SU-DHL-6 (cell line): ENCODE results near the gene BICC1.

Source experiments
- EZH2phosphoT487 ChIP-seq: fragments of 200-600 bp; sonication (generic), shearing (Covaris generic); conservative IDR thresholded peaks from 2 replicates; pipeline ENCODE4 v1.6.1; 2018; ENCODE audit warnings: mild to moderate bottlenecking, antibody characterized with exemption, low read length, moderate library complexity, mixed read lengths
- TF ChIP-seq, protein P1 (sequence below): fragments of 200-600 bp; sonication (generic); IDR thresholded peaks from one replicate; pipeline ENCODE4 v1.5.1; 2017; ENCODE audit warnings: antibody characterized with exemption, mild to moderate bottlenecking, low read length, moderate library complexity; ENCODE audit not compliant: insufficient read depth, poor library complexity, severe bottlenecking

DNA sequence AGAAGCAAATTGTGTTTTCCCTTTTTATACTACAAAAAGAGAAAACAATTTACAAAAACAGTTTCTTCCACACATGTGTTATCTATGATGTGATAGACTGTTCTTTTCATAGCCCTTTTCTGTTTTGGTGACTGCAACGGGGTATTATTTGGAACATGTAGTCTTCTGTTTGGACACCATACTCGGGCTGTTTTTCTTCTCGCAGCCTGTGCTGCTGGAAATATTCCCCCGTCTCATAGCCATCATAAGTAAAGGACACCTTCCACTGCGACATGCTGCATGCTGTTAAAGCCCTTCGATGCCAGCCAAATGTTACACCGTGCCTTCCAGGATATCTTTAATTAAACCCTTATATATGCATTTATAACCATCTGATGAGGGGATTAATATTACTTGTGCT is 222.4 kb downstream of the BICC1 start:
- TF ChIP-seq, protein P1, sequence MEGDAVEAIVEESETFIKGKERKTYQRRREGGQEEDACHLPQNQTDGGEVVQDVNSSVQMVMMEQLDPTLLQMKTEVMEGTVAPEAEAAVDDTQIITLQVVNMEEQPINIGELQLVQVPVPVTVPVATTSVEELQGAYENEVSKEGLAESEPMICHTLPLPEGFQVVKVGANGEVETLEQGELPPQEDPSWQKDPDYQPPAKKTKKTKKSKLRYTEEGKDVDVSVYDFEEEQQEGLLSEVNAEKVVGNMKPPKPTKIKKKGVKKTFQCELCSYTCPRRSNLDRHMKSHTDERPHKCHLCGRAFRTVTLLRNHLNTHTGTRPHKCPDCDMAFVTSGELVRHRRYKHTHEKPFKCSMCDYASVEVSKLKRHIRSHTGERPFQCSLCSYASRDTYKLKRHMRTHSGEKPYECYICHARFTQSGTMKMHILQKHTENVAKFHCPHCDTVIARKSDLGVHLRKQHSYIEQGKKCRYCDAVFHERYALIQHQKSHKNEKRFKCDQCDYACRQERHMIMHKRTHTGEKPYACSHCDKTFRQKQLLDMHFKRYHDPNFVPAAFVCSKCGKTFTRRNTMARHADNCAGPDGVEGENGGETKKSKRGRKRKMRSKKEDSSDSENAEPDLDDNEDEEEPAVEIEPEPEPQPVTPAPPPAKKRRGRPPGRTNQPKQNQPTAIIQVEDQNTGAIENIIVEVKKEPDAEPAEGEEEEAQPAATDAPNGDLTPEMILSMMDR: no peak
- TF ChIP-seq EZH2phosphoT487: no peak
